CD4-positive, alpha-beta T cell (primary cell): ENCODE measurements around the gene C3. TPM values are rescaled to one million over a fixed set of nuclear protein-coding genes. Genes with fewer than 3 reads are reported as not detected.
A peak's percentile ranks its signal among the peaks of the same experiment; 100 is the strongest.

ENCODE experiments used
- ATAC-seq: fragments of 200-7000 bp; cut with Tn5 transposase; one replicate; pipeline ENCODE4 v1.10.0; 2022; ENCODE audit warnings: mild to moderate bottlenecking; ENCODE audit not compliant: poor library complexity
- CTCF ChIA-PET: fragments of 350-600 bp; sonication (Branson Sonifier 250); formaldehyde crosslinking; loops from one replicate; lab custom pipeline; 2021; ENCODE audit warnings: antibody characterized with exemption, inconsistent platforms; lab: Charles Lee
- POLR2A ChIA-PET: fragments of 350-600 bp; sonication (Branson Sonifier 250); formaldehyde crosslinking; loops from one replicate; lab custom pipeline; 2021; ENCODE audit warnings: antibody characterized with exemption, inconsistent platforms; lab: Charles Lee
- DNase-seq, 14 experiments: peaks; one replicate each; pipeline ENCODE4 v3.0.0-alpha.2; 2013 to 2020; ENCODE audit warnings: mixed read lengths in 2 of 14
- H3K27ac ChIP-seq, 2 donors: one replicate each; pipeline versions ENCODE4 v1.5.1 to v1.7.0; 2013; ENCODE audit warnings: low read length in 2 of 2, low read depth in 1 of 2, mild to moderate bottlenecking in 1 of 2
- H3K27me3 ChIP-seq, 2 experiments: 1 replicate in 1 of 2; 2 replicates in 1 of 2; pipeline versions ENCODE4 v1.6.1 to v1.7.0; 2013; ENCODE audit warnings: low read length in 2 of 2, control low read depth in 1 of 2, mild to moderate bottlenecking in 1 of 2, moderate library complexity in 1 of 2; ENCODE audit not compliant: insufficient read depth in 2 of 2, control insufficient read depth in 1 of 2
- H3K36me3 ChIP-seq: one replicate; pipeline ENCODE4 v1.6.1; 2013; ENCODE audit warnings: low read length, control low read depth; ENCODE audit not compliant: insufficient read depth
- H3K4me1 ChIP-seq: one replicate; pipeline ENCODE4 v1.6.1; 2013; ENCODE audit warnings: low read length, control low read depth; ENCODE audit not compliant: insufficient read depth
- H3K4me3 ChIP-seq: one replicate; pipeline ENCODE4 v1.5.1; 2013; ENCODE audit warnings: mild to moderate bottlenecking, low read length, moderate library complexity
- H3K9me3 ChIP-seq, 2 experiments: 1 replicate in 1 of 2; 2 replicates in 1 of 2; pipeline versions ENCODE4 v1.6.1 to v1.7.0; 2013; ENCODE audit warnings: low read length in 2 of 2, mild to moderate bottlenecking in 2 of 2, control low read depth in 1 of 2, moderate library complexity in 1 of 2; ENCODE audit not compliant: control insufficient read depth in 1 of 2, insufficient read depth in 1 of 2
- H3K27ac Mint-ChIP-seq: one replicate; pipeline ENCODE4 v1.8.0; 2020; ENCODE audit warnings: mixed read lengths
- H3K27me3 Mint-ChIP-seq: one replicate; pipeline ENCODE4 v1.8.0; 2021; ENCODE audit warnings: mixed read lengths
- H3K36me3 Mint-ChIP-seq: one replicate; pipeline ENCODE4 v1.8.0; 2021; ENCODE audit warnings: low read depth, mixed read lengths
- H3K4me1 Mint-ChIP-seq: one replicate; pipeline ENCODE4 v1.8.0; 2021; ENCODE audit warnings: low read depth, mixed read lengths
- H3K4me3 Mint-ChIP-seq: one replicate; pipeline ENCODE4 v1.8.0; 2020; ENCODE audit warnings: mild to moderate bottlenecking, mixed read lengths
- H3K9me3 Mint-ChIP-seq: one replicate; pipeline ENCODE4 v1.8.0; 2020; ENCODE audit warnings: mixed read lengths
- intact Hi-C, 2 experiments: fragments of 100-400 bp; cut with DNase I in 1 of 2; cut with micrococcal nuclease in 1 of 2; formaldehyde crosslinking; loops; one replicate each; pipeline versions ENCODE4 v1.15.1 to v1.9.0; 2023 to 2025; cut with DNase I, micrococcal nuclease
- total RNA-seq, 174 experiments: library from RNA in 2 of 174; stranded (reverse) in 2 of 174; gene quantifications; one replicate each; pipeline ENCODE4 v1.2.3 and lab custom pipeline; 2021 to 2026
- TF ChIP-seq, protein P1 (sequence below): fragments of 200-600 bp; IDR thresholded peaks from one replicate; pipeline ENCODE4 v1.8.0; 2022; ENCODE audit warnings: antibody characterized with exemption, mild to moderate bottlenecking

The C3 gene
- total RNA-seq, 2 experiments from 2014 or later, result 0.55 TPM; not detected in 1

DNA sequence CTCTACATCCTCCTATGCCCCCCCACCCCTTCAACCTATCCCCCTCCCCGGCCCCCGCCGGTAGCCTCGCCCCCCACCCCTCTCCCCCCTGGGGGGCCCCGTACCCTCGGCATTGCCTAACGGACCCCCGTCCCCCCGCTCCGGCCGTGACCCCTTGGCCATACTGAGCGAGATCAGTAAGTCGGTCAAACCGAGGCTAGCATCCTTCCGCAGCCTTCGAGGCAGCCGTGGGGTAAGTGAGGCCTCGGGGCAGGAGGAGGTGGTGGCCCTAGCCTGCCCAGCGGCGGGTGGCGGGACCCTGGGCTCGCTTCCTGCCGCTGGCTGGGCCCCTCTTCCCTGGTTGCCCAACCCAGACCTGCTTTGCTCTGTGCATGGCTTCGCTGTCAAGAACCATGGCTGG lies 25.5 kb upstream of the C3 start:
- ATAC-seq (no peak), DNase-seq (no peak)
- Mint-ChIP-seq H3K4me1 (peaks cover 5% of the 10 kb centered on the region), H3K36me3 (peaks cover 68% of the 10 kb centered on the region), H3K4me3 (no peak overlapping the region), H3K27me3 (no peaks in the 10 kb centered on the region), H3K9me3 (no peaks in the 10 kb centered on the region), H3K27ac (no peak overlapping the region)
- POLR2A ChIA-PET, result no interaction called here
- H3K36me3 ChIP-seq, result peaks cover 44% of the 10 kb centered on the region
- H3K4me1 ChIP-seq, result peaks cover 4% of the 10 kb centered on the region
- no peaks in the 10 kb centered on the region for H3K27me3 ChIP-seq
- TF ChIP-seq, protein P1, sequence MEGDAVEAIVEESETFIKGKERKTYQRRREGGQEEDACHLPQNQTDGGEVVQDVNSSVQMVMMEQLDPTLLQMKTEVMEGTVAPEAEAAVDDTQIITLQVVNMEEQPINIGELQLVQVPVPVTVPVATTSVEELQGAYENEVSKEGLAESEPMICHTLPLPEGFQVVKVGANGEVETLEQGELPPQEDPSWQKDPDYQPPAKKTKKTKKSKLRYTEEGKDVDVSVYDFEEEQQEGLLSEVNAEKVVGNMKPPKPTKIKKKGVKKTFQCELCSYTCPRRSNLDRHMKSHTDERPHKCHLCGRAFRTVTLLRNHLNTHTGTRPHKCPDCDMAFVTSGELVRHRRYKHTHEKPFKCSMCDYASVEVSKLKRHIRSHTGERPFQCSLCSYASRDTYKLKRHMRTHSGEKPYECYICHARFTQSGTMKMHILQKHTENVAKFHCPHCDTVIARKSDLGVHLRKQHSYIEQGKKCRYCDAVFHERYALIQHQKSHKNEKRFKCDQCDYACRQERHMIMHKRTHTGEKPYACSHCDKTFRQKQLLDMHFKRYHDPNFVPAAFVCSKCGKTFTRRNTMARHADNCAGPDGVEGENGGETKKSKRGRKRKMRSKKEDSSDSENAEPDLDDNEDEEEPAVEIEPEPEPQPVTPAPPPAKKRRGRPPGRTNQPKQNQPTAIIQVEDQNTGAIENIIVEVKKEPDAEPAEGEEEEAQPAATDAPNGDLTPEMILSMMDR, result no peak
- H3K27ac ChIP-seq, result no peak overlapping the region
- no peaks in the 10 kb centered on the region for H3K9me3 ChIP-seq
- H3K4me3 ChIP-seq, result no peak overlapping the region
- intact Hi-C loops, result no loop called here
- CTCF ChIA-PET, result no interaction called here

DNA sequence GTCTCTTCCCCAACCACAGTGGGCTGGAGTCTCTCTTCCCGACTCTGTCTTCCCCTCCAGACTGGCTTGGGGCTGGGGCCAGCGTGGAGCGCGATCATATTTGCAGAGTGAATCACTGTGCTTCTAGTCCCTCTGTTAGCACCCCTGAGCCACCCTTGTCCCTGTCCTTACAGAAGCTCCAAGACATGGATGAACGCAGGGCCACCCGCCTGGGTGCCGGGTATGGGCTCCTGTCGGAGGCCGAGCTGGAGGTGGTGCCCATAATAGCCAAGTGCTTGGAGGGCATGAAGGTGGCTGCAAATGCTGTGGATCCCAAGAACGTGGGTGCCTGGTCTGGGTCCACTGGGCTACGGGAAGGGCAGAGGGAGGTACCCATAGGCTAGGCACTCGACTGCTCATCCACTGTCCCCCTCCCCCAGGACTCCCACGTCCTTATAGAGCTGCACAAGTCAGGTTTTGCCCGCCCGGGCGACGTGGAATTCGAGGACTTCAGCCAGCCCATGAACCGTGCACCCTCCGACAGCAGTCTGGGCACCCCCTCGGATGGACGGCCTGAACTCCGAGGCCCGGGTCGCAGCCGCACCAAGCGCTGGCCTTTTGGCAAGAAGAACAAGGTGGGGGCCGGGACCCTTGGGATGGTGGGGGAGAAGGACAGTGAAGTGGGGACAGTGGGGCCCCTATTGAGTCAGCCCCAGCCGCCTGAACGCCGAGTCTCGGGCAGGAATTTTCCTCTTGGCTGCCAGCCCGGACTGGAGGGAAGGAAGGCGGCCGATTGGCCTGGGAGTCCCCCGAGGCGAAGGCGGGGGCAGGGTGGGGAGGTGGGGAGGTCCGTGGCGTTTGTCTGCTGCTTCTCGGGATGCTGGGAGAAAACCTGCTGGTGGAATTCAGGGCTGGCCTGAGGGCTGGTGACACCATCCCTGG lies 24.2 kb upstream of the C3 start:
- H3K27me3 Mint-ChIP-seq, result no peaks in the 10 kb centered on the region
- no peak overlapping the region for H3K27ac ChIP-seq
- ATAC-seq (no peak), DNase-seq (no peak)
- H3K27ac Mint-ChIP-seq, result no peak overlapping the region
- H3K4me1 ChIP-seq, result peaks cover 18% of the 10 kb centered on the region
- intact Hi-C loops, result no loop called here
- no peak overlapping the region for H3K4me3 ChIP-seq
- no peaks in the 10 kb centered on the region for H3K9me3 Mint-ChIP-seq
- peak overlapping the region; percentile 50 for H3K4me3 Mint-ChIP-seq
- H3K27me3 ChIP-seq, result no peaks in the 10 kb centered on the region
- TF ChIP-seq, protein P1, result no peak
- H3K36me3 Mint-ChIP-seq, result peaks cover 58% of the 10 kb centered on the region
- peaks cover 14% of the 10 kb centered on the region for H3K4me1 Mint-ChIP-seq
- POLR2A ChIA-PET, result no interaction called here
- peaks cover 36% of the 10 kb centered on the region for H3K36me3 ChIP-seq
- H3K9me3 ChIP-seq, result no peaks in the 10 kb centered on the region
- CTCF ChIA-PET, result no interaction called here

DNA sequence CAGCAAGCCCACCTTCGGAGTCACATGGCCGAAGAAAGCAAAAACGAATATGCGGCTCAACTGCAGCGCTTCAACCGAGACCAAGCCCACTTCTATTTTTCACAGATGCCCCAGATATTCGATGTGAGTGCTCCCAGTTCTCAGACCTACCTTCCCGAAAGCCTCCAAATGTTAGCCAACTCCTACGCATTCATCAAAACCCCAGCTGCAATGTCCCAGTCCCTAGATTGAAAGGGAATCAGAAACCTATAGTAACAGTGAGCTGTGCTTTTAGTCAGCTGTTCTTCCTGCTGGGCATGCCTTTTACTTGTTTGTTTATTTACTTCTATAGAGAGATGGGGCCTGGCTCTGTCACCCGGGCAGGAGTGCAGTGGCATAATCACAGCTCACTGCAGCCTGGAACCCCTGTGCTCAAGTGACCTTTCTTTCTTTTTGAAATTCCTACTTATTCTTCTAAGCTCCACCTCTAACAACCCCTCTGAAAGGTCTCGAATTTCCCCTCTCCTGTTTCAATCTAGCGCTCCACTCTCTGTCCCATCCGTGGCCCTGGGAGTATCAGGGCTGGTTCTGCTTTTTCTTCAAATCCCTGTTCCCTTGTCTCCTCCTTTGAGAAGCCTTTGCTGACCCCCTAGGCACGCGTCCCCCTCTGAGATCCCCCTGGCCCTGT lies 23.4 kb upstream of the C3 start:
- CTCF ChIA-PET, result no interaction called here
- ATAC-seq (no peak), DNase-seq (no peak)
- H3K36me3 Mint-ChIP-seq, result peaks cover 50% of the 10 kb centered on the region
- Histone ChIP-seq H3K27me3 (no peaks in the 10 kb centered on the region), H3K9me3 (no peaks in the 10 kb centered on the region), H3K36me3 (peaks cover 30% of the 10 kb centered on the region), H3K4me3 (no peak overlapping the region), H3K4me1 (peaks cover 24% of the 10 kb centered on the region), H3K27ac (no peak overlapping the region)
- POLR2A ChIA-PET, result no interaction called here
- H3K27me3 Mint-ChIP-seq, result no peaks in the 10 kb centered on the region
- H3K4me1 Mint-ChIP-seq, result peaks cover 21% of the 10 kb centered on the region
- peak overlapping the region; percentile 50 for H3K4me3 Mint-ChIP-seq
- no peaks in the 10 kb centered on the region for H3K9me3 Mint-ChIP-seq
- no peak overlapping the region for H3K27ac Mint-ChIP-seq
- TF ChIP-seq, protein P1, result no peak
- intact Hi-C loops, result no loop called here
